ENCODE results near the gene GTF2A2.
A peak's percentile ranks its signal among the peaks of the same experiment; 100 is the strongest.

GTF2A2 gene

DNA sequence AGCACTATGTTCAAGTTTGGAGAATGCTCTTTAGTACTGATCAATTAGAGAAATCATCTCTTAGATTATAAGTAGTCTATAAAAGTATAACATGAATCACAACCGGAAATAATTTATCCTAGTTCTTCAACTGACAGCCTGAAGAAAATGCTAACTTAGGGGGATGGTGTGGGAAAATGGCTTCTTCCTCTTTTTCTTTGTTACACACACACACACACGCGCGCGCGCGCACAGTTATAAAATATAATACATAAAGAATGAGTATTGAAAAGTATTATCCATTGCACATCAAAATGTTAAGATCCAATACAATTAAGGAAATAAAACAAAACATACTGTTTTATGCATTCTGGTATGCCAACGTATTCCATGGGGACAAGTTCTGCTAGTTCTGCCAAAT is 11.2 kb upstream of the GTF2A2 start:
- H3K27ac ChIP-seq = no peak overlapping the region
- no peak for TF ChIP-seq CTCF (IDR thresholded peaks at IDR 0.05)
- no peak for TF ChIP-seq ZFX (IDR thresholded peaks at IDR 0.05; ENCODE audit: borderline replicate concordance)

- TF ChIP-seq CTCF (IDR thresholded peaks at IDR 0.05) (no peak), ZFX (IDR thresholded peaks at IDR 0.05; ENCODE audit: borderline replicate concordance) (no peak)
- no peak overlapping the region for H3K27ac ChIP-seq
Observed at GRCh38 chr15:59662260-59662659, 4.9 kb upstream of the GTF2A2 start.

DNA sequence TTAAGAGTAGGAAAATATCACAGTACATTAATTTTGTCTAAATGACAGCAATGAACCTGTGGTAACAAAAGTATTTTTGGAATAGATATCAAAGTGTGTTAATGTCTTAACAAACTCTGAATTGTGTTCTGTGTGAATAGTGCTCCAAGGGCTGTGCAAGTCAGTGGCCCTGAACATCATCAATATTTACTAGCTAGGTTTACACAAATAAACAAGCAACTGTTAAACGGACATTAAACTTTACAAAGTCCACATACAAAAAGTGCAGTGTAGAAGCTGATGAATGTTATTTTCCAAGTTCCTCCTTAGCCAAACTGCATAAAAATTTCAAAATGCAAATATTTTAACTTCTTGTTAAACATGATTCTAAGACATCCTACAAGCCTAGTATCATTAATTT is 2.1 kb upstream of the GTF2A2 start:
- TF ChIP-seq CTCF (IDR thresholded peaks at IDR 0.05) = no peak
- no peak for TF ChIP-seq ZFX (IDR thresholded peaks at IDR 0.05; ENCODE audit: borderline replicate concordance)
- peak overlapping the region; percentile 42 for H3K27ac ChIP-seq

DNA sequence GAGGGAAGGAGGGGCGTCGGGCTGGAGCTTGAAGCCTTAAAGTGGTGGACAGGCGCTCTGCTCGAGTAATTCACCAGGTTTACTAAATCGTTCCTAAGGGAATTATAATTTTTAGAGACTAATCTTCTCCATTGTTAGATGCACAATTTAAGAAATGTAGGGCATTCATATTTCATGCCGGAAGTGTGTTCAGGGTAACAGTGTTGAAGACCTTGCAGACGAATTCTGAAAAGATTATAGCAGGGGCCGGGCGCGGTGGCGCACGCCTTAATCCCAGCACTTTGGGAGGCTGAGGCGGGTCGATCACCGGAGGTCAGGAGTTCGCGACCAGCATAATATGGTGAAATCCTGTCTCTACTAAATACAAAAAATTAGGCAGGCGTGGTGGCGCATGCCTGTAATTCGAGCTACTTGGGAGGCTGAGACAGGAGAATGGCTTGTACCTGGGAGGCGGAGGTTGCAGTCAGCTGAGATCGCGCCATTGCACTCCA is 365 bp upstream of the GTF2A2 start:
- peak overlapping the region; percentile 66 for H3K27ac ChIP-seq
- TF ChIP-seq CTCF (IDR thresholded peaks at IDR 0.05) (no peak), ZFX (IDR thresholded peaks at IDR 0.05; ENCODE audit: borderline replicate concordance) (no peak)

- TF ChIP-seq ZFX (IDR thresholded peaks at IDR 0.05; ENCODE audit: borderline replicate concordance) = no peak
- TF ChIP-seq CTCF (IDR thresholded peaks at IDR 0.05) = no peak
- no peak overlapping the region for H3K27ac ChIP-seq
Observed at GRCh38 chr15:59654046-59654445, 3.3 kb downstream of the GTF2A2 start.

- no peak overlapping the region for H3K27ac ChIP-seq
- TF ChIP-seq CTCF (IDR thresholded peaks at IDR 0.05) (no peak), ZFX (IDR thresholded peaks at IDR 0.05; ENCODE audit: borderline replicate concordance) (no peak)
Observed at GRCh38 chr15:59649603-59650002, 7.7 kb downstream of the GTF2A2 start.

DNA sequence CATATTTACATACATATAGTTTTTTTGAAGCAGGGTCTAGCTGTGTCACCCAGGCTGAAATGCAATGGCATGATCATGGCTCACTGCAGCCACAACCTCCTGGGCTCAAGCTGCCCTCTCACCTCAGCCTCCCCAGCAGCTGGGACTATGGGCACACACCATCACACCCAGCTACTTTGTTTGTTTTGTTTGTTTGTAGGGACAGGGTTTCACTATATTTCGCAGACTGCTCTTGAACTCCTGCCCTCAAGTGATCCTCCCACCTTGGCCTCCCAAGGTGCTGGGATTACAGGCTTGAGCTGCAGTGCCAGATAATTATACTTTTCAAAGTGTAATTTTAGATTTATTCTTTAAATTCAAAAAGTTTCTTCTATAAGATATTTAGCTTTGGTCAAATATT is 10.2 kb downstream of the GTF2A2 start:
- TF ChIP-seq CTCF (IDR thresholded peaks at IDR 0.05) (no peak), ZFX (IDR thresholded peaks at IDR 0.05; ENCODE audit: borderline replicate concordance) (no peak)
- no peak overlapping the region for H3K27ac ChIP-seq
